Measurements from ENCODE around the gene ABCB1. TPM values are rescaled to one million over a fixed set of nuclear protein-coding genes. Genes with fewer than 3 reads are reported as not detected.

ABCB1 gene
- total and polyA plus RNA-seq, 9 of the 15 experiments (the other 6 are each of a cell fraction or from before 2014, with no cell fraction given): 0.03 to 0.86 (median 0.52) TPM

DNA sequence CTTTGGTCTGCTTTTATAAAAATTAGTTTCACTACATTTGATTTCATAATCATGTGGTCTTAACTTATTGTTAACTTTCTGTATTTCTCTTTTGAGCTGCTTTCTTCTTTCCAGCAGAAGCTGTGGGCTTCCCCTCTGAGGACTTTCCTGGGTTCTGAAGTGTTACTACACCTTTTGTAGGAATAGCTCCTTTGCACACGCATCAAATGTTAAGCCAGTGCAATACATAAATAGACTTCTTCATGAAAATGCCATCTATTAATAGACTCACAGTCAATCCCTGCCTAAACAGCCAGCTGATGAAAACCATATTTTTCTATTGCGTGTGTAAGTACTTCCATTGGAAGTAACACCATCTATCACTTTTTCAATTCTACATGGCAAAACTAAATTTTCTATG, 126.7 kb downstream of the ABCB1 start:
- H3K4me3 ChIP-seq: no peak overlapping the region
- CTCF ChIA-PET (ENCODE audit: low intra/inter-chr PET ratio): no interaction called here
- H3K9me1 ChIP-seq (ENCODE audit: control insufficient read depth, insufficient read depth, low read length): no peaks in the 10 kb centered on the region
- no TSS peak for BruUV-seq (replicated peaks)
- H3K27me3 ChIP-seq (ENCODE audit: control insufficient read depth in 2 of 2, insufficient read depth in 2 of 2, low read length in 2 of 2): peaks cover 16 to 28% of the 10 kb centered on the region in 2 experiments; a peak in 4 of 5 replicates
- intact Hi-C loops (cut with micrococcal nuclease): no loop called here
- H3K79me2 ChIP-seq (ENCODE audit: control insufficient read depth, insufficient read depth, low read length): no peaks in the 10 kb centered on the region
- no peaks in the 10 kb centered on the region for H3K36me3 ChIP-seq (ENCODE audit: control insufficient read depth, insufficient read depth, low read length)
- POLR2A ChIA-PET: no interaction called here
- DNase-seq (ENCODE audit: extremely low read depth in 1 of 4, low spot score in 3 of 4): no peak
- H3K4me2 ChIP-seq (ENCODE audit: insufficient read depth, low read length): no peak overlapping the region
- no peaks in the 10 kb centered on the region for H3K9me3 ChIP-seq (replicated peaks; ENCODE audit: control insufficient read depth, insufficient read depth, low read depth, low read length)
- FAIRE-seq: no peak
- H3K27ac ChIP-seq (ENCODE audit: extremely low read depth, low read depth, low read length): no peak overlapping the region
- H4K20me1 ChIP-seq (replicated peaks; ENCODE audit: control insufficient read depth, insufficient read depth, low read length): no peaks in the 10 kb centered on the region
- peaks cover 0 to 9% of the 10 kb centered on the region in 2 experiments; a peak in 1 of 5 replicates for H3K4me1 ChIP-seq (replicated peaks in 1 of 2; ENCODE audit: control insufficient read depth in 2 of 2, insufficient read depth in 2 of 2, low read length in 2 of 2)
- ATAC-seq: no peak
- 3% methylated on average over 2 of the region's 2 CpGs for WGBS (ENCODE audit: insufficient coverage, low coverage, missing lambda C conversion rate)
- TF ChIP-seq ZNF224 (CRISPR knock-in tag; IDR thresholded peaks at IDR 0.05): no peak
- no peak for TF ChIP-seq ZBTB40 (IDR thresholded peaks at IDR 0.05)
- no peak for TF ChIP-seq ZBTB40 (CRISPR knock-in tag; IDR thresholded peaks at IDR 0.05)
- no peak for TF ChIP-seq ZNF23 (CRISPR knock-in tag; IDR thresholded peaks at IDR 0.05)
- TF ChIP-seq FOSL1 (tag; conservative IDR thresholded peaks at IDR 0.05): no peak
- TF ChIP-seq PTRF (tag; IDR thresholded peaks at IDR 0.05): no peak
- no peak for TF ChIP-seq HDAC3 (IDR thresholded peaks at IDR 0.05; ENCODE audit: borderline replicate concordance, partially characterized antibody)
- TF ChIP-seq CTBP1 (IDR thresholded peaks at IDR 0.05; ENCODE audit: borderline replicate concordance): no peak
- no peak for TF ChIP-seq SMAD3 (CRISPR knock-in tag; conservative IDR thresholded peaks at IDR 0.05)
- TF ChIP-seq GMEB1 (CRISPR knock-in tag; IDR thresholded peaks at IDR 0.05): no peak
- TF ChIP-seq, protein P1, sequence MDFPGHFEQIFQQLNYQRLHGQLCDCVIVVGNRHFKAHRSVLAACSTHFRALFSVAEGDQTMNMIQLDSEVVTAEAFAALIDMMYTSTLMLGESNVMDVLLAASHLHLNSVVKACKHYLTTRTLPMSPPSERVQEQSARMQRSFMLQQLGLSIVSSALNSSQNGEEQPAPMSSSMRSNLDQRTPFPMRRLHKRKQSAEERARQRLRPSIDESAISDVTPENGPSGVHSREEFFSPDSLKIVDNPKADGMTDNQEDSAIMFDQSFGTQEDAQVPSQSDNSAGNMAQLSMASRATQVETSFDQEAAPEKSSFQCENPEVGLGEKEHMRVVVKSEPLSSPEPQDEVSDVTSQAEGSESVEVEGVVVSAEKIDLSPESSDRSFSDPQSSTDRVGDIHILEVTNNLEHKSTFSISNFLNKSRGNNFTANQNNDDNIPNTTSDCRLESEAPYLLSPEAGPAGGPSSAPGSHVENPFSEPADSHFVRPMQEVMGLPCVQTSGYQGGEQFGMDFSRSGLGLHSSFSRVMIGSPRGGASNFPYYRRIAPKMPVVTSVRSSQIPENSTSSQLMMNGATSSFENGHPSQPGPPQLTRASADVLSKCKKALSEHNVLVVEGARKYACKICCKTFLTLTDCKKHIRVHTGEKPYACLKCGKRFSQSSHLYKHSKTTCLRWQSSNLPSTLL (IDR thresholded peaks at IDR 0.05): no peak
- H2AFZ ChIP-seq (ENCODE audit: low read depth, low read length): no peak overlapping the region
- in situ Hi-C loops (cut with MboI): no loop called here
- no peak overlapping the region for H3K9ac ChIP-seq (ENCODE audit: insufficient read depth in 1 of 2, low read depth in 2 of 2, low read length in 2 of 2)

Measured in K562 (cell line).